DOHH2 (cell line): ENCODE results near the gene SLBP.

Experiments used
- H3F3A ChIP-seq: fragments of 200-600 bp; sonication (generic), shearing (Covaris generic); 2 replicates; pipeline ENCODE4 v1.6.0; 2016; ENCODE audit warnings: antibody characterized with exemption, mild to moderate bottlenecking; ENCODE audit not compliant: control insufficient read depth, insufficient read depth
- H3K27ac ChIP-seq: fragments of 200-600 bp; sonication (generic); 2 replicates; pipeline ENCODE4 v1.5.1; 2014; ENCODE audit warnings: low read depth, mild to moderate bottlenecking, low read length, moderate library complexity
- H3K27me3 ChIP-seq: fragments of 200-600 bp; sonication (generic); 2 replicates; pipeline ENCODE4 v1.6.1; 2014; ENCODE audit warnings: mild to moderate bottlenecking, low read length, mixed read lengths; ENCODE audit not compliant: control insufficient read depth
- H3K36me3 ChIP-seq: fragments of 200-600 bp; sonication (generic); 2 replicates; pipeline ENCODE4 v1.6.1; 2014; ENCODE audit warnings: mild to moderate bottlenecking, low read length, moderate library complexity, mixed read lengths; ENCODE audit not compliant: control insufficient read depth
- H3K4me1 ChIP-seq: fragments of 200-600 bp; sonication (generic); 2 replicates; pipeline ENCODE4 v1.6.1; 2014; ENCODE audit warnings: mild to moderate bottlenecking, low read length, mixed read lengths; ENCODE audit not compliant: control insufficient read depth
- H3K4me2 ChIP-seq: fragments of 200-600 bp; sonication (generic); 2 replicates; pipeline ENCODE4 v1.6.0; 2014; ENCODE audit warnings: mild to moderate bottlenecking, low read length, moderate library complexity
- H3K4me3 ChIP-seq: fragments of 200-600 bp; sonication (generic); 2 replicates; pipeline ENCODE4 v1.5.1; 2014; ENCODE audit warnings: mild to moderate bottlenecking, low read length, mixed read lengths
- H3K79me2 ChIP-seq: fragments of 200-600 bp; sonication (generic); 2 replicates; pipeline ENCODE4 v1.6.1; 2014; ENCODE audit warnings: mild to moderate bottlenecking, low read length, mixed read lengths; ENCODE audit not compliant: control insufficient read depth
- H3K9me2 ChIP-seq: fragments of 200-600 bp; sonication (generic); replicated peaks from 2 replicates; pipeline ENCODE4 v1.6.1; 2014; ENCODE audit warnings: mild to moderate bottlenecking, low read length, mixed read lengths; ENCODE audit not compliant: control insufficient read depth
- H3K9me3 ChIP-seq: fragments of 200-600 bp; sonication (generic); 2 replicates; pipeline ENCODE4 v1.6.1; 2014; ENCODE audit warnings: antibody characterized with exemption, low read length, mixed read lengths; ENCODE audit not compliant: control insufficient read depth, insufficient read depth
- H4K20me1 ChIP-seq: fragments of 200-600 bp; sonication (generic); 2 replicates; pipeline ENCODE4 v1.6.0; 2014; ENCODE audit warnings: low read depth, mild to moderate bottlenecking, antibody characterized with exemption, low read length, moderate library complexity; ENCODE audit not compliant: control insufficient read depth, insufficient read depth
- CTCF ChIP-seq: fragments of 200-600 bp; sonication (generic); IDR thresholded peaks from one replicate; pipeline ENCODE4 v1.5.1; 2014; ENCODE audit warnings: antibody characterized with exemption, mild to moderate bottlenecking, low read depth, low read length; ENCODE audit not compliant: poor library complexity, severe bottlenecking
- EZH2phosphoT487 ChIP-seq: fragments of 200-600 bp; sonication (generic); IDR thresholded peaks from 2 replicates; pipeline ENCODE4 v1.6.1; 2017; ENCODE audit warnings: borderline replicate concordance, mild to moderate bottlenecking, antibody characterized with exemption, low read length, moderate library complexity, mixed read lengths

The SLBP gene

GRCh38 chr4:1712216-1713002 is at the start of gene SLBP:
Gene SLBP, minus strand, starts transcription at chr4:1712319. Its CDS starts 131 bp downstream, at chr4:1712188.
- H3F3A ChIP-seq = peaks cover 35% of the 10 kb centered on the region
- no peaks in the 10 kb centered on the region for H3K27me3 ChIP-seq
- H3K27ac ChIP-seq = peak within 1 kb of the TSS; percentile 96
- H4K20me1 ChIP-seq = peaks cover 42% of the 10 kb centered on the region
- no peak for TF ChIP-seq CTCF
- TF ChIP-seq EZH2phosphoT487 = no peak
- H3K9me2 ChIP-seq = no peaks in the 10 kb centered on the region
- H3K4me1 ChIP-seq = peaks cover 68% of the 10 kb centered on the region
- H3K79me2 ChIP-seq = peaks cover 93% of the 10 kb centered on the region
- H3K4me2 ChIP-seq = peak within 1 kb of the TSS; percentile 95
- H3K4me3 ChIP-seq = peak within 1 kb of the TSS; percentile 92
- H3K9me3 ChIP-seq = no peaks in the 10 kb centered on the region
- H3K36me3 ChIP-seq = peaks cover 90% of the 10 kb centered on the region

GRCh38 chr4:1761130-1761689 is 49.1 kb upstream of the SLBP start:
- Histone ChIP-seq H3K9me3 (no peaks in the 10 kb centered on the region), H3K9me2 (no peaks in the 10 kb centered on the region), H3F3A (no peaks in the 10 kb centered on the region), H3K79me2 (no peaks in the 10 kb centered on the region), H3K4me3 (no peak overlapping the region), H3K36me3 (no peaks in the 10 kb centered on the region), H3K27me3 (peaks cover 19% of the 10 kb centered on the region), H3K4me1 (no peaks in the 10 kb centered on the region), H3K4me2 (no peak overlapping the region), H4K20me1 (peaks cover 4% of the 10 kb centered on the region; the same call in 1 of the 2 replicates), H3K27ac (no peak overlapping the region)
- no peak for TF ChIP-seq EZH2phosphoT487
- no peak for TF ChIP-seq CTCF

GRCh38 chr4:1760521-1761071 is 48.5 kb upstream of the SLBP start:
- Histone ChIP-seq H3K9me3 (no peaks in the 10 kb centered on the region), H3K79me2 (no peaks in the 10 kb centered on the region), H3F3A (no peaks in the 10 kb centered on the region), H3K4me3 (no peak overlapping the region), H4K20me1 (peaks cover 4% of the 10 kb centered on the region; the same call in 1 of the 2 replicates), H3K9me2 (no peaks in the 10 kb centered on the region), H3K36me3 (no peaks in the 10 kb centered on the region), H3K27me3 (peaks cover 19% of the 10 kb centered on the region), H3K4me1 (no peaks in the 10 kb centered on the region), H3K27ac (no peak overlapping the region), H3K4me2 (no peak overlapping the region)
- TF ChIP-seq EZH2phosphoT487 (no peak), CTCF (no peak)
